Lower leg skin (tissue), 3 donors: ENCODE data around the gene NKD2.

Experiments used
- POLR2A ChIP-seq, 2 donors: fragments of 450-650 bp; IDR thresholded peaks; one replicate each; pipeline ENCODE4 v1.6.1; 2016 to 2017; ENCODE audit warnings: antibody characterized with exemption in 2 of 2, mild to moderate bottlenecking in 1 of 2, moderate library complexity in 1 of 2
- TF ChIP-seq, protein P1 (sequence below), 3 donors: fragments of 450-650 bp; IDR thresholded peaks; one replicate each; pipeline ENCODE4 v1.5.1; 2016; ENCODE audit warnings: antibody characterized with exemption in 3 of 3, mild to moderate bottlenecking in 3 of 3, moderate library complexity in 2 of 3

DNA sequence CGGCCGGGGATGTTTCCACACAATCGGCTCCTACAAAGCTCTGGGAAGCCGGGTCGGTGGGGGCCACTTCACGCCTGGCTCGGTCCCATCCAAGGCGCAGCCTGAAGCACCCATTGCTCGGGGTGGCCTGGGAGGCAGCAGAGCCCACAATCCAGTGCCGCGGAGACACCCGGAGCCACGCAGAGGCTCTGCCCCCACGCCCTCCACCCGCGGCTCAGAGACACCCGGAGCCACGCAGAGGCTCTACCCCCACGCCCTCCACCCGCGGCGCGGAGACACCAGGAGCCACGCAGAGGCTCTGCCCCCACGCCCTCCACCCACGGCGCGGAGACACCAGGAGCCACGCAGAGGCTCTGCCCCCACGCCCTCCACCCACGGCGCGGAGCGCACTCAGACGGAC, 71.4 kb downstream of the NKD2 start:
- TF ChIP-seq, protein P1, sequence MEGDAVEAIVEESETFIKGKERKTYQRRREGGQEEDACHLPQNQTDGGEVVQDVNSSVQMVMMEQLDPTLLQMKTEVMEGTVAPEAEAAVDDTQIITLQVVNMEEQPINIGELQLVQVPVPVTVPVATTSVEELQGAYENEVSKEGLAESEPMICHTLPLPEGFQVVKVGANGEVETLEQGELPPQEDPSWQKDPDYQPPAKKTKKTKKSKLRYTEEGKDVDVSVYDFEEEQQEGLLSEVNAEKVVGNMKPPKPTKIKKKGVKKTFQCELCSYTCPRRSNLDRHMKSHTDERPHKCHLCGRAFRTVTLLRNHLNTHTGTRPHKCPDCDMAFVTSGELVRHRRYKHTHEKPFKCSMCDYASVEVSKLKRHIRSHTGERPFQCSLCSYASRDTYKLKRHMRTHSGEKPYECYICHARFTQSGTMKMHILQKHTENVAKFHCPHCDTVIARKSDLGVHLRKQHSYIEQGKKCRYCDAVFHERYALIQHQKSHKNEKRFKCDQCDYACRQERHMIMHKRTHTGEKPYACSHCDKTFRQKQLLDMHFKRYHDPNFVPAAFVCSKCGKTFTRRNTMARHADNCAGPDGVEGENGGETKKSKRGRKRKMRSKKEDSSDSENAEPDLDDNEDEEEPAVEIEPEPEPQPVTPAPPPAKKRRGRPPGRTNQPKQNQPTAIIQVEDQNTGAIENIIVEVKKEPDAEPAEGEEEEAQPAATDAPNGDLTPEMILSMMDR (IDR thresholded peaks at IDR 0.05), result no peak
- TF ChIP-seq POLR2A (IDR thresholded peaks at IDR 0.05), result no peak
